ENCODE measurements around the gene OGG1.
"Not testable (repeated sequence)": the region's sequence is repeated elsewhere in the genome, so short reads cannot be mapped to it uniquely, and the experiment has no call there.

The OGG1 gene

DNA sequence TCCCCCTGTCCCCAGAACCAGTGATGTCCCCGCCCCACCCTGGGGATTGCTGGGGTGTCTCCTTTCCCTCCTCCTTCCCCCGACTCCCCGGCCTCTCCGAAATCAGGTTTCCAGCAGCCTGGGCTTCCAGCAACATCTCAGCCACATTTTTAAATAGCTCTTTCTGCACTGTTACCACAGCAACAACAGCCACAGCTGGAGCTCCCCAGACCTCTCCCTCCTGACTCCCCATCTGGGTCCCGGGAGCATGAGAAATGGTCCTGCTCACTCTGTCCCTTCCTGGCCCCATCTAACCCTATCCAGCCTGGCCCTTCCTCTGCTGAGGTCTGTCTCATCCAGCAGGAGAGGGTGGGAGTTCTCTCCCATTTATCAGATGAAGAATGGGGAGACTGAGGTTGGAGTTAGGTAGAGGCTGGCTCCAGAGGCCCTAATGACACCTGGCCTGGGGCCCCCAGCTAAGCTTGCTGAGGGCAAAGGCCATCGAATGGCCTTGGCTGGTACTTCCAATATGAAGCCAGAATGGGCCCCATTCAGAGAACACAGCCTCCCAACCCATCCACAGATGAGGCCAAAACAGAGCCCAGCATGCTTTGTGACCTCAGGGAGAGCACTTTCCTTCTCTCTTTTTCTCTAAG, 18.5 kb downstream of the OGG1 start:
- DNase-seq: no peak

DNA sequence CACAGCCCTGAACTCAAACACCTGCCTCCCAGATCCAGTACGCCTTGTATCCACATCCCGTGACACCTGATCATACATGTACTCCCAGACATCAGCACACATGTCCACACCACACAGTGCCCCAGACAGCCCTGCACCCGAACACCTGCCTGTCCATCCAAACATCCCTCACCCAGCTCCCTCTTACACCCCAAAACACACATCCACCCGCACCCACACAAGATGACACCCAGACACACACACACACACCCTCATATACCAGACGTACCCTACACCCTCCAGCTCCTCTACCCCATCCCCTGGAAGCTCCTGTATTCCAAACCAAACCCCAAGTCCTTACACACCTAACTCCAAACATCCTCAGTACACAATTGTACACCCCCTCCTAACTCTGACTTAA, 19.3 kb downstream of the OGG1 start:
- DNase-seq: no peak

GRCh38 chr3:9769426-9770275, 19.9 kb downstream of the OGG1 start, which contains the start of gene CAMK1:
TSS of gene CAMK1 (minus strand) at chr3:9769947. CDS start at chr3:9767749, 2,198 bp downstream.
- DNase-seq: peak; percentile 82

DNA sequence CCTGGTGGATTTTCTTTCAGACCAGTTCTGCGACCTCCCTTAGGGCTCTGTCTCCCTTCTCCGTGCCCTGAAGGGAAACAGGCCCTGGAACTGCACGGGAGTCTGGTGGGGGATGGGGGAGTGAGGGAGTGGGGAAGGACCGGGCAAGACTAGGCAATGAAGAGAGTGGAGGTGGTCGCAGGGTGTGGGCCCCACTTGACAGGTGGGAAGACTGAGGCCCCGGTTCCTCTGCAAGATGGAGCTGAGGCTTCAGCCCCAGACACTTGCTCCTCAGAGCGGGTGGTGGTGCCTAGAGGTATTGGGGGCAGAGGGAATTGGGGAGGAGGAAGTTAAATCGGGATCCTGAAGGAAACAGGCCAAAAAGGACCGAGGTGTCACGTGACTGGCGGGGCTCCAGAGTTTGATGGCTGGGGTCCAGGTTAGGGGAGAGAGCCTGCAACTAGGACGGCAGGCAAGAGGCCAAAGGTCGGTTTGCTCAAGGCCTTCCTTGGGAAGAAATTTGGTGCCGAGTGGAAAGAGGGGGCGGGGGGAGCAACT, 20.6 kb downstream of the OGG1 start:
- DNase-seq: no peak

GRCh38 chr3:9771007-9771406, 21.3 kb downstream of the OGG1 start:
- DNase-seq: not testable (repeated sequence)

GRCh38 chr3:9776896-9777693, 27.3 kb downstream of the OGG1 start:
- no peak for DNase-seq

- DNase-seq: no peak
These were observed 27.9 kb downstream of the OGG1 start for GRCh38 chr3:9777694-9778021.

GRCh38 chr3:9778143-9779074, 28.7 kb downstream of the OGG1 start:
- peak; percentile 75 for DNase-seq

DNA sequence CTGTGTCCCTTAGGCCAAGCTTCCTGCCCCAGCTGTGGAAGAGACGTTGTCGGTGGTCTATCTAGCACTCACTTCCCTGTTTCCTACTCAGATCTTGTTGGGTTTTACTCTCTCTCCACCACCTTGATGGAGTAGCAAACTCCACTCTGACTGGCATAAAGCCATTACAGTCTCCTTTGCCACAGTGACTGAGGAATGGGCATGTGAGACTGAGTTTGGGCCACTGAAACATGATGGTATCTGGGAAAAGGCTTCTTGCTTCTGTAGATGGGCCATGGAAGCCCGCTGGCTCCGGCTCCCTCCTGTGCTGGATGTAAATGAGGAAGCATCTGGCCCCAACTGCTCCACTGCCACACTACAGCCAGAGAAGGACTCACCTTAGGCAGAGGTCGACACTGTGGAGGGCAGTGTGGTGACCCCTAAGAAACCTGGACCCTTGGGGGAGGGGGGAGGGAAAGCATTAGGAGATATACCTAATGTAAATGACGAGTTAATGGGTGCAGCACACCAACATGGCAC, 29.4 kb downstream of the OGG1 start:
- no peak for DNase-seq

DNA sequence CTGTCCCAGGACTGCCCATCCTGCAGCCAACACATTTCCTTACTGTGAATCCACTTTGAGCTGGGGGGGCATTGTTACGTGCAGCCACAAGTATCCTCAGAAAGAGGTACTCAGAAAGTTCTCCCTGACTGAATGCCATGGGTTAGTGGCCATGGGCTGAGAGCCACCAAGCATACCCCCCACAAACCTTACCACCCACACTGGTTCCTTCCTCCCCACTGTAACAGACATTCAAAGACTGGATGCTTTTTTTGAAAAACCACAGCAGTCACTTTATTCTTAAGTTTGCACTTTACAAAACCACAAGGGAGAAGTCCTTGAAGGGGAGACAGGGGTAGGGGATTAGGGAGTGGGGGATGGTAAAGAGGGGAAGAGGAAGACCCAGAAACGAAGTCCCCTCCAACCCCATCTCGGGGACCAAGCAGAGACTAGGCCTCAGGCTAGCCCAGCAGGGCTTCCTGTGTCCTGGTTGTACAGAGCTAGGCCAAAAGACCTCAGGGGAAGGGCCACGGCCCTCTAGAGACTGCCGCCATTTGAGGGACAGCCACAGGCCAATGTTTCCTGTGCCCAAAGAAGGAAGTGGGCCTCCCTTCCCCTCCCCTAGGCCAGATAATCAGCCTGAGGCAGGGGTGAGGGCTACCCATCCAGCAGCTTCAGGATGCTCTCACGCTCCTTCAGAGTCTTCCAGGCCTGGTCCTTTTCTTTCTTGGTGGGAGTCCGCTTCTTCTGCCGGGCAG, 30.1 kb downstream of the OGG1 start:
- peak; percentile 70 for DNase-seq

- no peak for DNase-seq
These were observed 30.7 kb downstream of the OGG1 start for GRCh38 chr3:9780458-9780812.

GRCh38 chr3:9780910-9781309, 31.2 kb downstream of the OGG1 start:
- no peak for DNase-seq

GRCh38 chr3:9781551-9781950, 31.8 kb downstream of the OGG1 start:
- no peak for DNase-seq

DNA sequence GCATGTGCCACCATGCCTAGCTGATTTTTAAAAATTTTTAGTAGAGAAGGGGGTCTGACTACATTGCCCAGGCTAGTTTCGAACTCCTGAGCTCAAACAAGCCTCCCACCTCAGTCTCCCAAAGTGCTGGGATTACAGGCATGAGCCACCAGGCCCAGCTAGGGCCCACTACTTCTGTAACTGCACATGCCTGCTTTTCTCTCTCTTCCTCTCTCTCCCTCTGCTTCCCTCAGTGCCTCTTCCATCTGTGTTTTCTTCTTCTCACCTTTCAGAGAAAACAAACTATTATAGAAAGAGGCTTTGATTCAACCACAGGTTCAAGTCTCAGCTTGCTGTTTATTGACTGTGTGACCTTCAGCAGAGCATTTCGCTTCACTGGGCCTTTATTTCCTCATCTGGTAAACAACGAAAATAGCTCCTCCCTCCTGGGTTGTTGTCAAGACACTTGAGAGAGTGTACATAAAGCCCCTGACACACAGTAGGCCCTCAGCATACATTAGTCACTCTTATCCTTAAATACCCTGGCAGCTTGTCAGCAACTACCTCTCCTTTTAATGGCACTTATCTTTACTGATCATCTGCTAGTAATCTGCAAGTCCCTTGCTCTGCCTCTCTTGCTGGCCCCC, 32.3 kb downstream of the OGG1 start:
- no peak for DNase-seq

DNA sequence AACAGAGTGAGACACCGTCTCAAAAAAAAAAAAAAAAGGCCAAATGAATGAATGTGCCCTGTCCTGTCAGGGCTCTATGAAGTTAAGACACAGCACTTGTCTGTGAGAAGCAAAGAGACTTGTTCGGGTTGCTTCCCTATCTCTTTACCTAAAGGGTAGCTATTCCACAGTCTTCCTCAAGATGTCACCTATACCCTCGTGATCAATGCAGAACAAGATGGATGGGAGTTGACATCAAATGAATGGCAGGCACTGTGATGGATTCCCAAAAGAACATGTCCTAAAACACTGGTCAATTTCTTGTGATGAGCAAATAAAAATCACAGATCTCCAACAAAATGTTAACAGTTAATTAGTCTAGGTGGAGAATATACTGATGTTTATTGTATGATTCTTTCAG, 33.0 kb downstream of the OGG1 start:
- no peak for DNase-seq

DNA sequence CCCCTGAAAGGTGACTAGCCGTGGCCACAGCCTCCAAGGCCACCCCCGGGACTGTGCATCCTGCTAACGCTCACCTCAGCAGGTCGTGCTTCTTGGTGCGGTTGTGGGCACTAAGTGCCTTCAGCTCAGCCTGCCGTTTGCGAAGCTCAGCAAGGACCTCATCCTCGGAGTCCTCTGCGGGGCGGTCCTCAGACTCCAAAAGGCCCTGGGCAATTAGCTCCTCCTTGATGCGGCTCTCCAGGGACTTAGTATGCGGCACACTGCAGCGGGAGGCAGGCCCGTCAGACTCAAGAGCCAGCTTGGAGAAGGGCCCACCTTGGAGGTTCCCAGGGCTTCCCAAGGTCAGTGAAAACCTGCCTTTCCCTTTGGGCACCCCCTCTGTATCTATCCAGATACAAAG, 34.2 kb downstream of the OGG1 start:
- DNase-seq: no peak

GRCh38 chr3:9784965-9785364, 35.2 kb downstream of the OGG1 start:
- no peak for DNase-seq

GRCh38 chr3:9785602-9786001, 35.9 kb downstream of the OGG1 start:
- no peak for DNase-seq

DNA sequence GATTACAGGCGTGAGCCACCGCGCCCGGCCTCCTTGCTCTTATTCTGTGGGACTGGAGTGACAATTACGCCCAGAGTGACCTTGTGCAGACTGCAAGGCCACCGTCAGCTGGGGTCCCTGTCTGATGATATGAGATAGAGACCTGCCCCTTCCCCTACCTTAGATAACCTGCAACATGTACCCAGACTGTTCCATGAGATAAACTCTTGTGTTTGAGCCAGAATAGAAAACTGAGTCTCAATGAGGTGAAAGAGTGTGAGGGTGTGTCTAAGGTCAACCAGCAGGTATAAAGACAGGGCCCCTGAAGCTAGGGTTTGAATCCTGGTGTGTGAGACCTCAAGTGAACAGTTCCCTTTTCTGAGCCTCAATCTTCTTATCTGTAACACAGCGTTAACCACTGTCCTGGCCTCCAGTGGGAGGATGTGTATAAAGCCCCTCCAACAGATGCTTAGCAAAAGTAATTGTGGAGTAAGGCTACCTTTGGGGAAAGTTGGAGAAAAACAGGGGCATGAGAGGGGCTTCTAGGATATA, 36.5 kb downstream of the OGG1 start:
- no peak for DNase-seq

DNA sequence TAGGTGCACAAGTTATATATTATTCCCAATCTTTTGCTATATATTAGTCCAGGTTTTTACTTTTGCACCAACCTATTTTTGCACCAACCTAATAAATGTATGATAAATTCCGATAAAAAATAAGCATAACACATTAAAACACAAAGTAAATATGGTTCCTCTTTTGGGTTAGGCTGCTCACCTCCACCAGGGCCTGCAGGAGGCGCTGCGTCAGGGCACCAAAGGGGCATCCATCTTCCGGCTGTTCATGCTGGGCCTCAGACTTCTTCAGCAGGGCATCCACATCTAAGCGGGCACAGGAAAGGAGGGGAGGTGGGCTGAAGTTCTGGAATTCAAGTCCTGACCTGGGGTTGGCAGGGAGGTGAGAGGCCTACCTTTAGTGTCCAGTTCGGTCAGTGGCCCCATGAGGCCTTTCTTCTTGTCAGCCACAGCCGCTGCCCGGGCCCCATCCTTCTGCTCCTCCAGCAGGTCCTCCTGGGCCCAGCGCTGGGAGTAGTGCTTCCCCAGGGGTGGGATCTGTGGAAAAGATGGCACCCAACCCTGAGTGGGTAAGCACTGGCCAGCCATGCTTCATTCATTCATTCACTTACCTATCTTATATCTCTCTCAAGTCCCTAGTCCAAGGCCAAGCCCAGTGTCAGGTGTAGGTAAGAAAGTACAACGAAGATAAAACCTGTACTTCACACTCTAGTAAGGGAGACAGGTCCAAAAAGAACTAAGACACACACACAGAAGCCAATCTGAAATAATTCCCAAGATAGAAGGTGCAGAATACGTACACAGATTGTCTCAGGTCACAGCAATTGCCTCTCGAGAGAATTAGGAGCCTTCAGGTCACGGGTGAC, 37.3 kb downstream of the OGG1 start:
- no peak for DNase-seq
